SU-DHL-6 (cell line): ENCODE results near the gene INAVA.
"Not testable (repeated sequence)": the region's sequence is repeated elsewhere in the genome, so short reads cannot be mapped to it uniquely, and the experiment has no call there.

Source experiments
- H2AFZ ChIP-seq: fragments of 200-600 bp; sonication (generic); 2 replicates; pipeline ENCODE4 v1.6.1; 2014; ENCODE audit warnings: low read depth, mild to moderate bottlenecking, moderate library complexity, mixed read lengths, antibody characterized with exemption, low read length; ENCODE audit not compliant: severe bottlenecking
- H3F3A ChIP-seq: fragments of 200-600 bp; shearing (Covaris generic); 2 replicates; pipeline ENCODE4 v1.6.0; 2016; ENCODE audit warnings: antibody characterized with exemption, mild to moderate bottlenecking; ENCODE audit not compliant: insufficient read depth
- H3K27ac ChIP-seq: fragments of 200-600 bp; sonication (generic); 2 replicates; pipeline ENCODE4 v1.5.1; 2016; ENCODE audit warnings: low read depth, mild to moderate bottlenecking, low read length, moderate library complexity, mixed read lengths
- H3K27me3 ChIP-seq: fragments of 200-600 bp; sonication (generic), shearing (Covaris generic); 2 replicates; pipeline ENCODE4 v1.6.0; 2014; ENCODE audit warnings: mild to moderate bottlenecking, low read length
- H3K36me3 ChIP-seq: fragments of 200-600 bp; sonication (generic); 2 replicates; pipeline ENCODE4 v1.6.1; 2014; ENCODE audit warnings: mild to moderate bottlenecking, low read length, mixed read lengths
- H3K4me2 ChIP-seq: fragments of 300-600, 200-600 bp; shearing (Covaris generic), sonication (generic); 2 replicates; pipeline ENCODE4 v1.6.0; 2014; ENCODE audit warnings: low read length, low read depth, mild to moderate bottlenecking; ENCODE audit not compliant: poor library complexity, severe bottlenecking
- H3K4me3 ChIP-seq: fragments of 200-600 bp; sonication (generic); 2 replicates; pipeline ENCODE4 v1.5.1; 2014; ENCODE audit warnings: antibody characterized with exemption, low read length, mild to moderate bottlenecking, mixed read lengths; ENCODE audit not compliant: insufficient read depth, poor library complexity, severe bottlenecking
- H3K79me2 ChIP-seq: fragments of 200-600 bp; sonication (generic); 2 replicates; pipeline ENCODE4 v1.6.1; 2014; ENCODE audit warnings: mild to moderate bottlenecking, low read length, moderate library complexity; ENCODE audit not compliant: insufficient read depth
- H3K9ac ChIP-seq: fragments of 200-600 bp; sonication (generic); 2 replicates; pipeline ENCODE4 v1.7.0; 2014; ENCODE audit warnings: mild to moderate bottlenecking, low read length
- H3K9me2 ChIP-seq: fragments of 200-600 bp; sonication (generic); replicated peaks from 2 replicates; pipeline ENCODE4 v1.6.1; 2014; ENCODE audit warnings: low read length; ENCODE audit not compliant: insufficient read depth
- H3K9me3 ChIP-seq: fragments of 200-600 bp; sonication (generic); 2 replicates; pipeline ENCODE4 v1.6.1; 2014; ENCODE audit warnings: low read length, mixed read lengths; ENCODE audit not compliant: insufficient read depth
- H4K20me1 ChIP-seq: fragments of 200-600 bp; sonication (generic); 2 replicates; pipeline ENCODE4 v1.6.1; 2014; ENCODE audit warnings: low read depth, mild to moderate bottlenecking, antibody characterized with exemption, low read length, moderate library complexity, mixed read lengths
- EZH2phosphoT487 ChIP-seq: fragments of 200-600 bp; sonication (generic), shearing (Covaris generic); conservative IDR thresholded peaks from 2 replicates; pipeline ENCODE4 v1.6.1; 2018; ENCODE audit warnings: mild to moderate bottlenecking, antibody characterized with exemption, low read length, moderate library complexity, mixed read lengths
- TF ChIP-seq, protein P1 (sequence below): fragments of 200-600 bp; sonication (generic); IDR thresholded peaks from one replicate; pipeline ENCODE4 v1.5.1; 2017; ENCODE audit warnings: antibody characterized with exemption, mild to moderate bottlenecking, low read length, moderate library complexity; ENCODE audit not compliant: insufficient read depth, poor library complexity, severe bottlenecking

INAVA gene

GRCh38 chr1:200929530-200930278, 35.0 kb downstream of the INAVA start:
- TF ChIP-seq, protein P1, sequence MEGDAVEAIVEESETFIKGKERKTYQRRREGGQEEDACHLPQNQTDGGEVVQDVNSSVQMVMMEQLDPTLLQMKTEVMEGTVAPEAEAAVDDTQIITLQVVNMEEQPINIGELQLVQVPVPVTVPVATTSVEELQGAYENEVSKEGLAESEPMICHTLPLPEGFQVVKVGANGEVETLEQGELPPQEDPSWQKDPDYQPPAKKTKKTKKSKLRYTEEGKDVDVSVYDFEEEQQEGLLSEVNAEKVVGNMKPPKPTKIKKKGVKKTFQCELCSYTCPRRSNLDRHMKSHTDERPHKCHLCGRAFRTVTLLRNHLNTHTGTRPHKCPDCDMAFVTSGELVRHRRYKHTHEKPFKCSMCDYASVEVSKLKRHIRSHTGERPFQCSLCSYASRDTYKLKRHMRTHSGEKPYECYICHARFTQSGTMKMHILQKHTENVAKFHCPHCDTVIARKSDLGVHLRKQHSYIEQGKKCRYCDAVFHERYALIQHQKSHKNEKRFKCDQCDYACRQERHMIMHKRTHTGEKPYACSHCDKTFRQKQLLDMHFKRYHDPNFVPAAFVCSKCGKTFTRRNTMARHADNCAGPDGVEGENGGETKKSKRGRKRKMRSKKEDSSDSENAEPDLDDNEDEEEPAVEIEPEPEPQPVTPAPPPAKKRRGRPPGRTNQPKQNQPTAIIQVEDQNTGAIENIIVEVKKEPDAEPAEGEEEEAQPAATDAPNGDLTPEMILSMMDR: no peak
- TF ChIP-seq EZH2phosphoT487: no peak
- Histone ChIP-seq H3K4me2 (no peak overlapping the region), H3K79me2 (no peaks in the 10 kb centered on the region), H3K4me3 (no peak overlapping the region), H3K27ac (no peak overlapping the region), H3F3A (no peaks in the 10 kb centered on the region), H3K9me2 (no peaks in the 10 kb centered on the region), H4K20me1 (no peaks in the 10 kb centered on the region), H3K9me3 (no peaks in the 10 kb centered on the region), H3K27me3 (no peaks in the 10 kb centered on the region), H2AFZ (no peak overlapping the region), H3K36me3 (no peaks in the 10 kb centered on the region), H3K9ac (no peak overlapping the region)

- not testable (repeated sequence) for H3K4me3 ChIP-seq, H3K79me2 ChIP-seq, H3K27ac ChIP-seq, H3K9me3 ChIP-seq, H3K9ac ChIP-seq, H3K9me2 ChIP-seq, H3F3A ChIP-seq, H4K20me1 ChIP-seq, H3K4me2 ChIP-seq, H2AFZ ChIP-seq, H3K36me3 ChIP-seq, H3K27me3 ChIP-seq
These were observed 35.6 kb downstream of the INAVA start for GRCh38 chr1:200930285-200930684.

DNA sequence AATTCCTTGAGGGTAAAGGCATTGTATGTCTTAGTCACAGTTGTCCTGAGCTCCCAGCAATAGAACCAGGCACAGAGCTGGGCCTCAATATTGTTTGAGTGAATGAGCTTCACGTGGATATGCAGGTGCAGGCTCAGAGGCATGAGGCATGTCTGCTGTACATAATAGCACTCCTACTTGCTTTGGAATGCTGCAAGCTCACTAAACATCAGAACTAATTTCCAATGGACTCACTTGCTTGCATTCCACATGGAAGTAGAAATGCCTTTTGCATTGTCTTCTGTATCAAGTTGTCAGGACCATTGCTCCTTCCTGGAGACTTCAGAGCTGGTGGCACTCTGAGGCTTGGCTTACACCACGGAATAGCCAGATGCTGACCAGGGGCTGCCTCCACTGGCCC, 37.1 kb downstream of the INAVA start:
- Histone ChIP-seq H3K4me2 (no peak overlapping the region), H3K27me3 (no peaks in the 10 kb centered on the region), H3K36me3 (no peaks in the 10 kb centered on the region), H3K9me2 (no peaks in the 10 kb centered on the region), H2AFZ (no peak overlapping the region), H3K9ac (no peak overlapping the region), H3K27ac (no peak overlapping the region), H4K20me1 (no peaks in the 10 kb centered on the region), H3F3A (no peaks in the 10 kb centered on the region), H3K9me3 (no peaks in the 10 kb centered on the region), H3K79me2 (no peaks in the 10 kb centered on the region), H3K4me3 (no peak overlapping the region)
- TF ChIP-seq, protein P1: no peak
- TF ChIP-seq EZH2phosphoT487: no peak

- H3F3A ChIP-seq: no peaks in the 10 kb centered on the region
- no peaks in the 10 kb centered on the region for H3K9me2 ChIP-seq
- H3K36me3 ChIP-seq: no peaks in the 10 kb centered on the region
- TF ChIP-seq, protein P1: no peak
- TF ChIP-seq EZH2phosphoT487: no peak
- no peak overlapping the region for H3K27ac ChIP-seq
- H3K9me3 ChIP-seq: no peaks in the 10 kb centered on the region
- no peaks in the 10 kb centered on the region for H4K20me1 ChIP-seq
- H3K27me3 ChIP-seq: no peaks in the 10 kb centered on the region
- no peak overlapping the region for H3K4me3 ChIP-seq
- H3K9ac ChIP-seq: no peak overlapping the region
- no peaks in the 10 kb centered on the region for H3K79me2 ChIP-seq
- H2AFZ ChIP-seq: no peak overlapping the region
- no peak overlapping the region for H3K4me2 ChIP-seq
These were observed 40.1 kb downstream of the INAVA start for GRCh38 chr1:200934676-200935245.

GRCh38 chr1:200935286-200935962, 40.7 kb downstream of the INAVA start:
- H3K9me2 ChIP-seq, H3K4me3 ChIP-seq, H3K9ac ChIP-seq, H3K9me3 ChIP-seq, H3K27ac ChIP-seq, H4K20me1 ChIP-seq, H3F3A ChIP-seq, H3K27me3 ChIP-seq, H2AFZ ChIP-seq, H3K36me3 ChIP-seq, H3K4me2 ChIP-seq, H3K79me2 ChIP-seq: not testable (repeated sequence)
